Epithelial cell of proximal tubule (primary cell): Measurements from ENCODE around the gene RGS11. TPM values are rescaled to one million over a fixed set of nuclear protein-coding genes. Genes with fewer than 3 reads are reported as not detected.
"Not testable (repeated sequence)": the region's sequence is repeated elsewhere in the genome, so short reads cannot be mapped to it uniquely, and the experiment has no call there.

Experiments
- DNase-seq: peaks from one replicate; pipeline ENCODE4 v3.0.0-alpha.2; 2011; ENCODE audit warnings: low read depth
- H3K4me3 ChIP-seq: 2 replicates; pipeline ENCODE4 v1.5.1; 2011; ENCODE audit warnings: low read depth, mild to moderate bottlenecking, low read length
- total RNA-seq: library from RNA; depleted of rRNA; stranded (reverse); fragments of >200 nt; gene quantifications from 2 replicates; pipeline ENCODE4 v1.2.3, GENCODE V29; 2015
- TF ChIP-seq, protein P1 (sequence below): conservative IDR thresholded peaks from 2 replicates; pipeline ENCODE4 v1.5.1; 2012; ENCODE audit warnings: low read depth, mild to moderate bottlenecking, low read length

RGS11 gene
- total RNA-seq, 1 donor from 2014 or later: 1.0 TPM

DNA sequence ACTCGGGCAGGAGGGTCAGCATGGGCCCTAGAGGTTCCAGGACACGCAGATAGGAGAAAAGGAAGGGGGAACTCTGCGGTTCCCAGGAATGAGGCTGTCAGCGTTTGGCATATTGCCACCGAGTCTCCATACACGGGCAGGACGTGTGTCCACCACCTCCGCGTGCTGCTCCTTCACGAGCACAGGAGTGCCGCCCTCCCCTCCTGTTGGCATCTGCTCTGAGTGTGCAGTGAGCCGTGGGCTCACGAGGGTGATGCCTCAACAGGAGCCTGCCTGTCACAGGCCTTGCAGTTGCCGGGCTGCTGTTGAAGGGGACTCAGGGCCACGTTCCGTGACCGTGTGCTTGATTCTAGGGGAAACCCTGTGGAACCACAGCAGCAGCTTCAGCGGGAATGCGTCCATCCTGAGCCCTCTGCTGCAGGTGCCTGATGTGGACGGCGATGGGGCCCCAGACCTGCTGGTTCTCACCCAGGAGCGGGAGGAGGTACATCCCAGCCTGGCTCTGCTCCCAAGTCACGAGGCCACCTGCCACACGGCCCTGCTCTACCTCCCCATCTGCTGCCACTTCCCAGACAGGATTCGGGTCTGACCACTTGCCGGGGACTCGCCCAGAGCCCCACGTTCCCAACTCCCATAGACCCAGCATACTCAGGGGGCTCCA, 14.6 kb downstream of the RGS11 start:
- DNase-seq: no peak

DNA sequence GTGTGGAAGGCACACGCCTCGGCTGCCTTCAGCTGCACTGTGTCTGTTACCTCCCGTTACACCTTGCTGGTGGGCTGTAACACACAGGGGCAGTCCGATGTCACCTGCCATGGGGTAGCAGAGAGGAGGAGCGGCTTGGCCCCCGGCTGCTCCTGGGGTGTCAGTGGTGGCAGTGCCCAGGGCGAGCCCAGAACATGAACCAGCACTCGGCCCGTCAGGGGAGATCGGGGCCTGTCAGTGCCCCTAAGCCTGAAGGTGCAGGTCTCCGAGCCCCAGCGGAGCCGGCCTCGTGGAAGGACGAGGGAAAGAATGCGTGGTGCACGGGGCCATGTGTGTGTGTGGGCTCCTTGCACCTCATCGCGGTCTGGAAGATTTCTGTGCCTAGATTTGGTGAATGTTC, 15.4 kb downstream of the RGS11 start:
- no peak overlapping the region for H3K4me3 ChIP-seq
- TF ChIP-seq, protein P1, sequence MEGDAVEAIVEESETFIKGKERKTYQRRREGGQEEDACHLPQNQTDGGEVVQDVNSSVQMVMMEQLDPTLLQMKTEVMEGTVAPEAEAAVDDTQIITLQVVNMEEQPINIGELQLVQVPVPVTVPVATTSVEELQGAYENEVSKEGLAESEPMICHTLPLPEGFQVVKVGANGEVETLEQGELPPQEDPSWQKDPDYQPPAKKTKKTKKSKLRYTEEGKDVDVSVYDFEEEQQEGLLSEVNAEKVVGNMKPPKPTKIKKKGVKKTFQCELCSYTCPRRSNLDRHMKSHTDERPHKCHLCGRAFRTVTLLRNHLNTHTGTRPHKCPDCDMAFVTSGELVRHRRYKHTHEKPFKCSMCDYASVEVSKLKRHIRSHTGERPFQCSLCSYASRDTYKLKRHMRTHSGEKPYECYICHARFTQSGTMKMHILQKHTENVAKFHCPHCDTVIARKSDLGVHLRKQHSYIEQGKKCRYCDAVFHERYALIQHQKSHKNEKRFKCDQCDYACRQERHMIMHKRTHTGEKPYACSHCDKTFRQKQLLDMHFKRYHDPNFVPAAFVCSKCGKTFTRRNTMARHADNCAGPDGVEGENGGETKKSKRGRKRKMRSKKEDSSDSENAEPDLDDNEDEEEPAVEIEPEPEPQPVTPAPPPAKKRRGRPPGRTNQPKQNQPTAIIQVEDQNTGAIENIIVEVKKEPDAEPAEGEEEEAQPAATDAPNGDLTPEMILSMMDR: no peak
- no peak for DNase-seq

More for the DNA sequence above, 14.6 kb downstream of the RGS11 start:
- no peak overlapping the region for H3K4me3 ChIP-seq
- TF ChIP-seq, protein P1: no peak

DNA sequence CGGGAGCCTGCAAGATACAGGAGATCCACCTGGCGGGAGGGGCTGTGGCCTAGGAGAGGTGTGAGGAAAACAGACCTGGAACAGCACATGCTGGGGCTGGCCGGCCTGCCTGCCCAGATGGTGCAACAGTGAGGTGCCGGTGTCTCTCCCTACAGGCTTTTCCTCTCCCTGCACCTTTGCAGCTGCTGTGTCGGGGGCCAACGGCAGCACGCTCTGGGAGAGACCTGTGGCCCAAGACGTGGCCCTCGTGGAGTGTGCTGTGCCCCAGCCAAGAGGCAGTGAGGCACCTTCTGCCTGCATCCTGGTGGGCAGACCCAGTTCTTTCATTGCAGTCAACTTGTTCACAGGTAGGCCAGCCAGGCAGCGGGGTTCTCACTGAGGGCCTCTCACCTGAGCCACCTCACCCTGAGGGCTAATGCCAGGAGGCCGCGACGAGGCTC, 15.9 kb downstream of the RGS11 start:
- DNase-seq: no peak
- no peak overlapping the region for H3K4me3 ChIP-seq
- TF ChIP-seq, protein P1: no peak

DNA sequence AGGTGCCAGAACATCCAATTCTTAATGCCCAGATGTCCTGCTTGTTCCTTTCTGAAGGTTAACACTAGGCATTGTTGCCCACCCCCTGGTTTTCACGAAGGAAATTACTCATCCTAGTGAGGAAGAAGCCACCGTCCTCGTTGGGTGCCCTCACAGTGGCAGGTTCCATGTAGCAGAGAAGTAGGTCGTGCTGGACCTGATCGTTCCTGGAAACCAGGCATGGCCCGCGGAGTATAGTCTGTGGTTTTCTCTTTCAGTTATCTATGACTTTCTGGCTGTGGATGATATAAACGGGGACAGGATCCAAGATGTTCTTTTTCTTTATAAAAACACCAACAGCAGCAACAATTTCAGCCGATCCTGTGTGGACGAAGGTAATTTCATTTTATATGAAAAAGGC, 16.5 kb downstream of the RGS11 start:
- no peak for DNase-seq
- TF ChIP-seq, protein P1: no peak

DNA sequence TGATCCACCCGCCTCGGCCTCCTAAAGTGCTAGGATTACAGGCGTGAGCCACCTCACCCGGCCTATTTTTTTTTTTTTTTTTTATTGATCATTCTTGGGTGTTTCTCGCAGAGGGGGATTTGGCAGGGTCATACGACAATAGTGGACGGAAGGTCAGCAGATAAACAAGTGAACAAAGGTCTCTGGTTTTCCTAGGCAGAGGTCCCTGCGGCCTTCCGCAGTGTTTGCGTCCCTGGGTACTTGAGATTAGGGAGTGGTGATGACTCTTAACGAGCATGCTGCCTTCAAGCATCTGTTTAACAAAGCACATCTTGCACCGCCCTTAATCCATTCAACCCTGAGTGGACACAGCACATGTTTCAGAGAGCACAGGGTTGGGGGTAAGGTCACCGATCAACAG, 17.7 kb downstream of the RGS11 start:
- H3K4me3 ChIP-seq: not testable (repeated sequence)

More for the DNA sequence above, 16.5 kb downstream of the RGS11 start:
- no peak overlapping the region for H3K4me3 ChIP-seq

DNA sequence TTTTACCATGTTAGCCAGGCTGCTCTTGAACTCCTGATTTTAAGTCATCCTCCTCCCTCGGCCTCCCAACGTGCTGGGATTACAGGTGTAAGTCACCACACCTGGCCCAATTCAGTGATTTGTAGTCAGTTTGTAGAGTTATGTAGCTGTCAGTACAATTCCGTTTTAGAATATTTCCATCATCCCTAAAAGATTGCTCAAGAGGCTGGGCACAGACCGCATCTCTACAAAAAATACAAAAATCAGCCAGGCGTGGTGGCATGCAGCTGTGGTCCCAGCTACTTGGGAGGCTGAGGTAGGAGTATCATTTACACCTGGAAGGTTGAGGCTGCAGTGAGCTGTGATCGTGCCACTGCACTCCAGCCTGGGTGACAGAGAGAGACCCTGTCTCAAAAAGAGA, 20.6 kb downstream of the RGS11 start:
- TF ChIP-seq, protein P1: no peak
- H3K4me3 ChIP-seq: no peak overlapping the region
- DNase-seq: no peak

More for the DNA sequence above, 17.7 kb downstream of the RGS11 start:
- not testable (repeated sequence) for DNase-seq

DNA sequence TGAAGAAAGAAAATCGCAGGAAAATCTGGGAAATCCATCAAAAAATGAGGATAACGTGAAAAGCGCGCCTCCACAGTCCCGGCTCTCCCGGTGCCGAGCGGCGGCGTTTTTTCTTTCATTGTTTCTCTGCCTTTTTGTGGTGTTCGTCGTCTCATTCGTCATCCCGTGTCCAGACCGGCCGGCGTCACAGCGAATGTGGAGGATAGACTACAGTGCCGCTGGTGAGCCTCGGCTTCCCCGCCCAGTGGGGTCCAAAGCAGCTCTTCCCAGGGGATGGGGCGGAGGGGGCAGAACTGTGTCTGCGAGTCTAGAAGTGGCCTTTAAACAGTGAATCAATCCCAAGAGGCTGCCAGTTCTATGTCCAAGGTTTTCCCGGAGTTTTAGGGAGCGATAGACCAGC, 21.3 kb downstream of the RGS11 start:
- TF ChIP-seq, protein P1: no peak
- no peak for DNase-seq
- no peak overlapping the region for H3K4me3 ChIP-seq
